NCI-H2107 treated with DMSO at 0.1 percent for 48 hours (cell line): ENCODE results near the gene P2RX1.

Experiments
- DNase-seq: peaks from one replicate; lab custom pipeline; 2025; ENCODE audit not compliant: unreplicated experiment; lab: John Stamatoyannopoulos, UW

The P2RX1 gene

GRCh38 chr17:3925684-3926485 lies 9.6 kb upstream of the P2RX1 start:
- no peak for DNase-seq

GRCh38 chr17:3924512-3925350 lies 8.5 kb upstream of the P2RX1 start:
- DNase-seq: no peak

- peak; percentile 7 for DNase-seq
Observed at GRCh38 chr17:3923466-3924190, 7.4 kb upstream of the P2RX1 start.

DNA sequence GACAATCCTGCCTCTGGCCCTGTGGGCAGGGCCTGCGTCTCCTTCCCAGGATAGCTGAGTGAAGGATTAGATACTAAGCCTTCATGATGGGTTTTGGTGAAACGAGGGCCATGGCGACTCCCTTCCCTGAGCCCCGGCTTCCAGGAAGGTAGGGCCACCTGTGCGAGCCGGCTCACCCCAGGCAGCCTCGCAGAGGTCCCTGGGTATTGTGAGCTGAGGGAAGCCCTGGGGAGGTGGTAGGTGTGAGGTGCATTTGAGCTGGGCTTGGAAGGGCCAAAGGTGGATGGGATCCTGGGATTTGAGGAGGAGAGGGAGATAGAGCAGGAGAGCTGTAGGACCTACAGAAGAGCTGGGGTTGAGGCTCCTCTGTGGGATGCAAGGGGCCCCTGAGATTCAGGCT lies 6.5 kb upstream of the P2RX1 start:
- DNase-seq: no peak

- DNase-seq: no peak
Observed at GRCh38 chr17:3921502-3922319, 5.4 kb upstream of the P2RX1 start.

DNA sequence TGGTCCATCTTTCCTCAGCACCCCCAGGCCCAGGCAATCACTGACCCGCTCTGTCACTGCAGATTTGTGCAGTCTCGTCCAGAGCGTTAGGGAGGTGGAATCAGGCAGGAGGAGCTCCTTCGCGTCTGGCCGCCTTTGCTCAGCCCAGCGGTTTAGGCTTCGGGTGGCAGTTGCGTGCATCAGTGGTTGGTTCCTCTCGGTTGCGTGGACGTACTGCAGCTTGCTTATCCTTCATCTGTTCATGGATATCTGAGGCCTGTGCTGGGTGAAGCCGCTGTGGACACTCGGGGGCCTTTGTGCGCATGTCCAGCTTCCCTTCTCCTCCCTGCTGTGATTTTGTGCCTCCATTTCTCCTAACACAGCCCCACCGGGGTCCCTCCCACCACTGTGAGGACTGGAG lies 4.7 kb upstream of the P2RX1 start:
- DNase-seq: no peak

- DNase-seq: no peak
Observed at GRCh38 chr17:3919123-3919624, 2.9 kb upstream of the P2RX1 start.

DNA sequence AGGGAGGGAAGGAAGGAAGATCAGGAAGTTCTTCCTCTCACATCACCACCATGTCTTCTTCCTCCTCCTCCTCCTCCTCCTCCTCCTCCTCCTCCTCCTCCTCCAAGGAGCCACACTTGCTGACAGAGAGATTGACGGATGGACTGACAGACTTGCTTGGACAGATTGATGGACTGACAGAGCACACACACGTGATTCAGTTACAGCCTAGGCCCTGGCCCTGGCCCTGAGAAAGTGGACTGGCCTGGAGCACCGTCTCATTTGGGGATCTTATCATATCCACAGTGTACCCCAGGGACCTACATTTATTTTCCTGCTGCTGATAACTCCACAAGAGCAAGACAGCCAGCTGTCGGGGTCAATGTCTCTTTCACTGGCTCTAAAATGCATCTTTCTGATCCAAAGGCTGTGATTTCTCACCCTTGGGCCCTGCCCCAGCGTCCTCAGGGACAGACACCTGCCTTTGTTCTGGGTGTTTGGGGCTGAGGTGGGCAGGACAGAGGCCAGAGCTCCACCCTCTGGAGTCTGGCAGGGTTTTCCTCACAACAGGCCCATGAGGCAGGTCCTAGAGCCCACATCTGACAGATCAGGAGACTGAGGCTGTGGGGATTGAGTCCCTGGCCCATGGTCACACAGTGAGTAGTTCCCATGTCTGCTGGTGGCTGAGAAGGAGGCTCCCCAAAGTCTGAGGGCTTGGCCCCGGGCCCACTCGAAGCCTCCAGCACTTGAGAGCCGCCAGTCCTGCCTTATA lies 2.3 kb upstream of the P2RX1 start:
- no peak for DNase-seq

GRCh38 chr17:3917391-3917931 lies 1.2 kb upstream of the P2RX1 start:
- DNase-seq: no peak

DNA sequence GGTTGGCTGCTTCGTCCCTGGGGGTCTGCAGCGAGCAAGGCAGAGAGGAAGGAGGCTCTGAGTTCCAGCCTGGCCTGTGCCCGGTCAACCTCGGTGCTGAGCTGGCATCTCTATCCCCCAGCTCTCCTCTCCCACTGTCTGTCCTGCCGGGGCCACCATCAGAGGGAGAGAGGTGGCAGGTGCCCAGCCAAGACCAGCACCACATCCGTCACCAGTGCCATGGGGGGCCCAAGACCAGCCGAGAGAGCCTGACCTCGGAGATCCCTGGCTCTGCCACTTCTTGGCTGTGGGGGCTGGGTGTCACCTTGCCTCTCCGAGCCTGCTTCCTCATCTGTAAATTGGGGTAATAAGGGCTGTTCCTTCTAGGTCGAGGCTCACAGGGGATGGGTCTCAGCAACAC lies 560 bp upstream of the P2RX1 start:
- DNase-seq: no peak

- no peak for DNase-seq
Observed at GRCh38 chr17:3915581-3915994, 677 bp downstream of the P2RX1 start.

GRCh38 chr17:3914312-3914670 lies 2.0 kb downstream of the P2RX1 start:
- no peak for DNase-seq

GRCh38 chr17:3913531-3914311 lies 2.5 kb downstream of the P2RX1 start:
- DNase-seq: no peak

DNA sequence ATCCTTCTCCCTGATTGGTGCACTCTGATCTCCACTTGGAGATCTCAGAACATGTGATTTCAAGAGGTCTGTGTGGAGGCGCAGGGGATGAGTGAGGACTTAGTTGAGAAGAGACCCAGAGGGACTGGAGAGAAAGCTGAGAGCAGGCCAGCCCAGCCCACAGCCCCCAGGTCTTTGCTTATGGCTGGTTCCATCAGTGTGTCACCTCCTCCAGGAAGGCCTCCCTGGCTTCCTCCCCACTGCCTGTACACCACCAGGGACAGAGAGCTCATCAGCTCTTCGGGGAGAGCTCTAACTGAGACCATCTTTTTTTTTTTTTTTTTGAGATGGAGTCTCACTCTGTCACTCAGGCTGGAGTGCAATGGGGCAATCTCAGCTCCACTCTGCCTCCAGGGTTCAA lies 3.4 kb downstream of the P2RX1 start:
- no peak for DNase-seq

GRCh38 chr17:3911271-3912053 lies 4.8 kb downstream of the P2RX1 start:
- DNase-seq: no peak

- no peak for DNase-seq
Observed at GRCh38 chr17:3910420-3911270, 5.6 kb downstream of the P2RX1 start.

- no peak for DNase-seq
Observed at GRCh38 chr17:3909257-3909656, 7.0 kb downstream of the P2RX1 start.
